Measurements from ENCODE around the gene PEX14.

Gene PEX14

DNA sequence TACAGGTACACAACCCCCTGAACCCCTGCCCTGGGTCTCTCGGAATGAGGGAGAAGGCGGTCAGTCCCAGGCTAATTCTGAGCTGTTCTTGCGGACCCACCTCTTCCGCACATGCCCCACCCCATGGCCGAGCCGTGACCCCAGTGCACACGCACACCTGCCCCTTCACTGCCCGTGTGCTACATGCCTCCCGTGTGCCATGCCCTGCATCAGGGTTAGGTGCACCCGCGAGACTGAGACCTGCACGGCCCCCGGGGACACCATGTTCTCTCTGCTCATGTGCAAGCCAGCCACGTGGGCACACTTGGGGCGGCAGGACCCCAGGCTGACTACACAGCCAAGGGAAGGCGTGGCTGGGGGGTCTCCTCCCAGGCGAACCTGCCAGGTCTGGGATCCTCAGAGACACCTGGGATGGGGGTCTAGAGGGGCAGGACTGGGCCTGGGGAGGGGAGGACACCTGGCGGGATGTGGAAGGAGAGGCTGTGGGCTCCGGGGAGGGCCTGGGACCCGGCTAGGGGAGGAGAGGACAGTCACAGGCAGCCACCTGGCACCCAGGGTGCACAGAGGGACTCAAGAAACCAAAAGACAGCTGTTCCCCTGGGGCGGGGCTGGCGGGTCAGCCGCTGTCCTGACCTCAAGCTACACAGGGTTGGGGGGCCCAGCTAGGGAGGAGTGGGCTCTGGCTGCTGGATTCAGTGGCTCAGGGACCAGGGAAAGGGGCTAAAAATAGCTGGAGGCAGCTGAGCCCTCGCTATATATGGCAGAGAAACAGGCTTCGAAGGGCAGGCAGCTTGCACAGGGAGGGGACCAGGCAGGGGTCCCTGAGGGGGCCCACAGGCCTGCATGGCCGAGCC, 188.3 kb downstream of the PEX14 start:
- DNase-seq = no peak
- Histone ChIP-seq H3K36me3 (no peaks in the 10 kb centered on the region), H3K27me3 (no peaks in the 10 kb centered on the region), H3K9me3 (no peaks in the 10 kb centered on the region), H3K4me3 (ENCODE audit: low read depth, low read length) (no peak overlapping the region), H3K4me1 (peaks cover 3% of the 10 kb centered on the region; the same call in 1 of the 2 replicates)
- TF ChIP-seq CTCF (IDR thresholded peaks at IDR 0.05; ENCODE audit: low read depth, low read length) = no peak

DNA sequence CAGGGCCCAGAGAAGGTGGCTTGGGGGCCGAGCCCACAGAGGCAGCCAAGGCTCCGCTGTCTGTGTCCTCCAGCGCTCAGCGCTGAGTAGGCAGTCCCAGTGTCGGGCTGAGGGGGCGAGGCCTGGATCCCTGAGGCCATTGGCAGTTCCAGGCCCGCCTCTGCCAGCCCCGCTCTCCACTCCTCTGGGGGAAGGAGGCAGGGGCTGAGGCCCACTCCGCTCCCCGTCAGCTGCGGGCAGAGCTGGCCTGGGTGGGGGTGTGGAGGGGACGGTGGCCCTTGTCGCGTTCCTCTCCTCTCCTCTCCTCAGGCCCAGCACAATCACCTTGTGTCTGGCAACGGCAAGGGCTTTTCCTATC, 188.9 kb downstream of the PEX14 start:
- H3K4me1 ChIP-seq = peaks cover 3% of the 10 kb centered on the region; the same call in 1 of the 2 replicates
- H3K4me3 ChIP-seq (ENCODE audit: low read depth, low read length) = no peak overlapping the region
- no peak for TF ChIP-seq CTCF (IDR thresholded peaks at IDR 0.05; ENCODE audit: low read depth, low read length)
- no peaks in the 10 kb centered on the region for H3K9me3 ChIP-seq
- H3K27me3 ChIP-seq = no peaks in the 10 kb centered on the region
- H3K36me3 ChIP-seq = no peaks in the 10 kb centered on the region
- peak; percentile 81 for DNase-seq

GRCh38 chr1:10664251-10664650, 189.5 kb downstream of the PEX14 start:
- Histone ChIP-seq H3K36me3 (no peaks in the 10 kb centered on the region), H3K4me1 (peaks cover 3% of the 10 kb centered on the region; the same call in 1 of the 2 replicates), H3K4me3 (ENCODE audit: low read depth, low read length) (no peak overlapping the region), H3K27me3 (no peaks in the 10 kb centered on the region), H3K9me3 (no peaks in the 10 kb centered on the region)
- no peak for DNase-seq
- no peak for TF ChIP-seq CTCF (IDR thresholded peaks at IDR 0.05; ENCODE audit: low read depth, low read length)

DNA sequence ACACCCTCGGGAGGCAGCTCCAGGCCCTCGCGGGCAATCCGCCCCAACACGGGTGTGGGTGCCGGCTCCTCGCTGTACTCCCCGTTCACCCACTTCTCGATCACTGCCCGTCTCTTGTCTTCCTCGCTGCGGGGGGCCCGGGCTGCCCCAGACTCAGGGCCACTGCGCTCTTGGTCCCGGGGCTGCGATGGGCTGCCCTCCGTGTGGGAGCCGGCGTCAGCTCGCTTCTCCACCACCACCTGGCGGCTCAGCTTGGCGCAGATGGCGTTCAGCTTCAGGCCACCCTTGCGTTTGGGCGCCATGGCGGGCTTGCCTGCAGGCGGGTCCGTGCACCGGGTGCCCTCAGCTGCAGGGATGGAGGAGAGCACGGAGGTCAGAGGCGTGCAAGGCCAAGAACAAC, 190.5 kb downstream of the PEX14 start:
- Histone ChIP-seq H3K4me3 (ENCODE audit: low read depth, low read length) (no peak overlapping the region), H3K9me3 (no peaks in the 10 kb centered on the region), H3K27me3 (no peaks in the 10 kb centered on the region), H3K36me3 (no peaks in the 10 kb centered on the region), H3K4me1 (peaks cover 3% of the 10 kb centered on the region; the same call in 1 of the 2 replicates)
- no peak for DNase-seq
- TF ChIP-seq CTCF (IDR thresholded peaks at IDR 0.05; ENCODE audit: low read depth, low read length) = no peak

DNA sequence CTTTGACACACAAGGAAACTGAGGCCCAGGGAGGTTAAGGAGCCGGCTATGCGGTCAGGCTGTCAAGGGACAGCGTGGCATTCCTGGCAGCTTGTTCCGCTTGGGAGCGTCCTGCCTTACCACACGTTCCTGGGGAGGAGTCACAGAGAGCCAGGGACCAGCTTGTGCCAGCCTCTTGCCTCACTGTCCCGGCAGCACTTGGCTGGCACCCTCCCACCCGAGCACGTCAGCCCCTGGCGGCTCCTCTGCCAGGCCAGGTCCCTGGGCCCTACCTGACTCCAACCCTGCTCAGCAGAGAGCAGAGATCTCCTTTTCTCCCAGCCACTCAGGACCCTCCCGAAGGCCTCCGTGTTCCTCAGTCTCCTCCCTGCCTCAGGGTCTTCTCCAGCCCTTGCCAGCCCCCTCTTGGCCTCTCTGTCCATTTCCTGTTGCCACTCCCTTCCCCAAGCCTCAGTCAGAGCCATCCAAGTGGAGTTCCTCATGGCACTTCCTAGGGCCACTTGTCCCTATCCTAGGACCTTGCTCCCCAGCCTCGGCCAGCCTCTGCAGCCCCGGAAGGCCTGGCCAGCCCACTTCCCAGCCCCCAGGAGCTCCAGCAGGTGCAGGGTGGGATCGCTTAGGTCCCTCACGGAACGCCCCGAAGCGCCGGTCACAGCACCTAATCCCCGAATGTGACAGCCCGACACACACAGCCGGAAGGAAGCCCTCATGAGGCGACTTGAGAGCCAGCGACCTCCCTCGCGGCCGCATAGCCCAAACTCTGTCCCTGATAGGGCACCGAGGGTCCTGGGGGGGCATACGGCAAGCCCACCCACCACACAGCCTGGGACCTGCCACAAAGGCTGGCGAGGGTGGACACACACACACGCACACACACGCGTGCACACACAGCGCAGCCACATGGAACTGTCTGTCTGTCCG, 191.4 kb downstream of the PEX14 start:
- H3K27me3 ChIP-seq = no peaks in the 10 kb centered on the region
- no peak for TF ChIP-seq CTCF (IDR thresholded peaks at IDR 0.05; ENCODE audit: low read depth, low read length)
- H3K4me1 ChIP-seq = peaks cover 3% of the 10 kb centered on the region; the same call in 1 of the 2 replicates
- no peak for DNase-seq
- H3K36me3 ChIP-seq = no peaks in the 10 kb centered on the region
- H3K9me3 ChIP-seq = no peaks in the 10 kb centered on the region
- H3K4me3 ChIP-seq (ENCODE audit: low read depth, low read length) = no peak overlapping the region
